Epithelial cell of esophagus (primary cell): ENCODE data around the gene HIRA.

Experiments used
- DNase-seq: peaks from one replicate; pipeline ENCODE4 v3.0.0; 2010; ENCODE audit warnings: low read depth
- H3K4me3 ChIP-seq: 2 replicates; pipeline ENCODE4 v1.5.1; 2011; ENCODE audit warnings: mild to moderate bottlenecking, low read length, control low read depth
- CTCF ChIP-seq: IDR thresholded peaks from 2 replicates; pipeline ENCODE4 v1.5.1; 2011; ENCODE audit warnings: low read depth, mild to moderate bottlenecking, low read length, control low read depth, inconsistent platforms; ENCODE audit not compliant: insufficient read depth; ENCODE audit errors: missing control alignments

HIRA gene

GRCh38 chr22:19463008-19463407 lies 31.5 kb upstream of the HIRA start:
- DNase-seq: no peak
- TF ChIP-seq CTCF: no peak
- H3K4me3 ChIP-seq: no peak overlapping the region

GRCh38 chr22:19461506-19461905 lies 30.0 kb upstream of the HIRA start:
- no peak for TF ChIP-seq CTCF
- no peak overlapping the region for H3K4me3 ChIP-seq
- no peak for DNase-seq

GRCh38 chr22:19460036-19460435 lies 28.5 kb upstream of the HIRA start:
- DNase-seq: no peak
- TF ChIP-seq CTCF: no peak
- H3K4me3 ChIP-seq: no peak overlapping the region

- no peak overlapping the region for H3K4me3 ChIP-seq
- TF ChIP-seq CTCF: no peak
- no peak for DNase-seq
Measured at GRCh38 chr22:19457828-19458428, 26.4 kb upstream of the HIRA start.

GRCh38 chr22:19456541-19456940 lies 25.0 kb upstream of the HIRA start:
- TF ChIP-seq CTCF: no peak
- no peak for DNase-seq
- H3K4me3 ChIP-seq: no peak overlapping the region

GRCh38 chr22:19455585-19456370 lies 24.2 kb upstream of the HIRA start:
- peak; percentile 13 for DNase-seq
- TF ChIP-seq CTCF: no peak
- H3K4me3 ChIP-seq: no peak overlapping the region
